ENCODE measurements around the gene FADS2. TPM values are rescaled to one million over a fixed set of nuclear protein-coding genes. Genes with fewer than 3 reads are reported as not detected.

The FADS2 gene
- polyA plus RNA-seq (2012; ENCODE audit: insufficient read depth, insufficient read length, low read depth) = 54.5 TPM

- Histone ChIP-seq H3K4me3 (ENCODE audit: low read depth, low read length) (peak within 1 kb of the TSS; percentile 85), H3K4me1 (no peaks in the 10 kb centered on the region), H3K27me3 (no peaks in the 10 kb centered on the region), H3K9me3 (no peaks in the 10 kb centered on the region), H3K36me3 (no peaks in the 10 kb centered on the region)
- DNase-seq = peak; percentile 93
- TF ChIP-seq, protein P1, sequence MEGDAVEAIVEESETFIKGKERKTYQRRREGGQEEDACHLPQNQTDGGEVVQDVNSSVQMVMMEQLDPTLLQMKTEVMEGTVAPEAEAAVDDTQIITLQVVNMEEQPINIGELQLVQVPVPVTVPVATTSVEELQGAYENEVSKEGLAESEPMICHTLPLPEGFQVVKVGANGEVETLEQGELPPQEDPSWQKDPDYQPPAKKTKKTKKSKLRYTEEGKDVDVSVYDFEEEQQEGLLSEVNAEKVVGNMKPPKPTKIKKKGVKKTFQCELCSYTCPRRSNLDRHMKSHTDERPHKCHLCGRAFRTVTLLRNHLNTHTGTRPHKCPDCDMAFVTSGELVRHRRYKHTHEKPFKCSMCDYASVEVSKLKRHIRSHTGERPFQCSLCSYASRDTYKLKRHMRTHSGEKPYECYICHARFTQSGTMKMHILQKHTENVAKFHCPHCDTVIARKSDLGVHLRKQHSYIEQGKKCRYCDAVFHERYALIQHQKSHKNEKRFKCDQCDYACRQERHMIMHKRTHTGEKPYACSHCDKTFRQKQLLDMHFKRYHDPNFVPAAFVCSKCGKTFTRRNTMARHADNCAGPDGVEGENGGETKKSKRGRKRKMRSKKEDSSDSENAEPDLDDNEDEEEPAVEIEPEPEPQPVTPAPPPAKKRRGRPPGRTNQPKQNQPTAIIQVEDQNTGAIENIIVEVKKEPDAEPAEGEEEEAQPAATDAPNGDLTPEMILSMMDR (IDR thresholded peaks at IDR 0.05; ENCODE audit: low read depth, low read length) = no peak
Measured at GRCh38 chr11:61827571-61828378, at the start of gene FADS2. TSS of gene FADS2 (plus strand) at chr11:61828300. CDS start at chr11:61828391, 91 bp downstream.

GRCh38 chr11:61778357-61778886, 49.7 kb upstream of the FADS2 start:
- no peaks in the 10 kb centered on the region for H3K36me3 ChIP-seq
- no peaks in the 10 kb centered on the region for H3K9me3 ChIP-seq
- H3K4me3 ChIP-seq (ENCODE audit: low read depth, low read length) = no peak overlapping the region
- TF ChIP-seq, protein P1 (IDR thresholded peaks at IDR 0.05; ENCODE audit: low read depth, low read length) = no peak
- DNase-seq = no peak
- no peaks in the 10 kb centered on the region for H3K27me3 ChIP-seq
- H3K4me1 ChIP-seq = peaks cover 7% of the 10 kb centered on the region; the same call in 1 of the 2 replicates

- peaks cover 2% of the 10 kb centered on the region; the same call in 1 of the 2 replicates for H3K4me1 ChIP-seq
- no peak overlapping the region for H3K4me3 ChIP-seq (ENCODE audit: low read depth, low read length)
- no peaks in the 10 kb centered on the region for H3K36me3 ChIP-seq
- DNase-seq = no peak
- TF ChIP-seq, protein P1 (IDR thresholded peaks at IDR 0.05; ENCODE audit: low read depth, low read length) = no peak
- no peaks in the 10 kb centered on the region for H3K9me3 ChIP-seq
- H3K27me3 ChIP-seq = no peaks in the 10 kb centered on the region
Measured at GRCh38 chr11:61778920-61779650, 49.0 kb upstream of the FADS2 start.

DNA sequence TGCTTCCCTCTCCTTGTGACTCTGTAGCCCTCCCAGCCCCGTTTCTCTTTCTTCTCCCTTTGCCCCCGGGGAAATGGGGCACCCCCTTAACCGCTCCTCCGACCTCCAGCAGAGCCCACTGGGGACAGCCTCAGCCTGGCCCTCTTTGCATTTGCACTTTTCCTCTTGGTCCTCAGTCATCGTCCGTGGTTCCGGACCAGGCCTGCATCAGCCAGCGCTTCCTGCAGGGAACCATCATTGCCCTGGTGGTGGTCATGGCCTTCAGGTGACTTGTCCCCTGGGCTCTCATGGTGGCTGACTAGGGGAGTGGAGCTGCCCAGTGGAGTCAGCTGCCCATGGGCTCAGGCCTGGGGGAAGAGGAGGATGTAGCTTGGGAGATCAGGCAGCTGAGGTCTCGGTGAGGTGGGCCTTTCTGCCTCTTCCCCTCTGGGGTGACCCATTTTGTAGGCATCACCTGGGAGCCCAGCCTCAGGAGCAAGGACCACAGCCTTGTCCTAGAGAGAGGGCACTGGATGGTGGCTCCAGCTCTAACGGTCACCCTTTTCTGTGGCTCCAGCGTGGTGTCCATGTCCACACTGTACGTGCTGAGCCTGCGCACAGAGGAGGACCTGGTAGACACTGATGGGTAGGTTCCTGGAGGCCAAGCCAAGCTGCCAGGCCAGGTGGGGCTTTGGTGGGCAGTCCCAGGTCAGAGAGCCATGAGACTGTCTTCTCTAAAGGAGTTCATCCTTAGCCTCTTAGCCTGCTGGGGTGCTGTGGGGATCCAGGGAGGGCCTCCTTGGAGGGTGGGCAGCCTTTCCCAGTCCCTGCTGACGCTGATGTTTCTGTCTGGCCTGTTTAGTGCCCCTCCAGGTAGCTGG, 48.2 kb upstream of the FADS2 start:
- H3K27me3 ChIP-seq = no peaks in the 10 kb centered on the region

GRCh38 chr11:61780581-61781162, 47.4 kb upstream of the FADS2 start:
- DNase-seq = no peak
- Histone ChIP-seq H3K4me1 (peaks cover 2% of the 10 kb centered on the region; the same call in 1 of the 2 replicates), H3K36me3 (no peaks in the 10 kb centered on the region), H3K9me3 (no peaks in the 10 kb centered on the region), H3K4me3 (ENCODE audit: low read depth, low read length) (no peak overlapping the region), H3K27me3 (no peaks in the 10 kb centered on the region)
- TF ChIP-seq, protein P1 (IDR thresholded peaks at IDR 0.05; ENCODE audit: low read depth, low read length) = no peak

More for the DNA sequence above, 48.2 kb upstream of the FADS2 start:
- peaks cover 2% of the 10 kb centered on the region; the same call in 1 of the 2 replicates for H3K4me1 ChIP-seq
- H3K36me3 ChIP-seq = no peaks in the 10 kb centered on the region
- DNase-seq = no peak
- H3K9me3 ChIP-seq = no peaks in the 10 kb centered on the region
- H3K4me3 ChIP-seq (ENCODE audit: low read depth, low read length) = no peak overlapping the region
- TF ChIP-seq, protein P1 (IDR thresholded peaks at IDR 0.05; ENCODE audit: low read depth, low read length) = no peak
